Liver (tissue), 9 donors: ENCODE measurements around the gene GOLGA5. TPM values are rescaled to one million over a fixed set of nuclear protein-coding genes. Genes with fewer than 3 reads are reported as not detected.
"Not testable (repeated sequence)": the region's sequence is repeated elsewhere in the genome, so short reads cannot be mapped to it uniquely, and the experiment has no call there.

Source experiments
- DNase-seq: peaks from one replicate; pipeline ENCODE4 v3.0.0-alpha.2; 2017; ENCODE audit warnings: low spot score
- H3K27ac ChIP-seq, 2 donors: one replicate each; pipeline ENCODE4 v1.7.0; 2013; ENCODE audit warnings: inconsistent platforms in 2 of 2, low read length in 2 of 2, control low read depth in 1 of 2, low read depth in 1 of 2, mild to moderate bottlenecking in 1 of 2
- H3K27me3 ChIP-seq, 4 donors: one replicate each; pipeline versions ENCODE4 v1.6.1 to v1.7.0; 2013; ENCODE audit warnings: low read length in 3 of 4, inconsistent platforms in 1 of 4, mild to moderate bottlenecking in 1 of 4, moderate library complexity in 1 of 4; ENCODE audit not compliant: control insufficient read depth in 4 of 4, insufficient read depth in 4 of 4
- H3K36me3 ChIP-seq, 4 donors: one replicate each; pipeline versions ENCODE4 v1.6.1 to v1.7.0; 2013; ENCODE audit warnings: low read length in 3 of 4, mild to moderate bottlenecking in 3 of 4, low read depth in 1 of 4, moderate library complexity in 1 of 4; ENCODE audit not compliant: control insufficient read depth in 4 of 4, insufficient read depth in 3 of 4
- H3K4me1 ChIP-seq, 4 donors: one replicate each; pipeline versions ENCODE4 v1.6.1 to v1.7.0; 2013; ENCODE audit warnings: low read length in 3 of 4, mild to moderate bottlenecking in 3 of 4, moderate library complexity in 1 of 4; ENCODE audit not compliant: control insufficient read depth in 4 of 4, insufficient read depth in 4 of 4
- H3K4me3 ChIP-seq, 3 donors: one replicate each; pipeline versions ENCODE4 v1.6.1 to v1.7.0; 2013; ENCODE audit warnings: low read length in 3 of 3, control low read depth in 1 of 3, low read depth in 1 of 3, mild to moderate bottlenecking in 1 of 3
- H3K9ac ChIP-seq, 2 donors: one replicate each; pipeline ENCODE4 v1.7.0; 2013; ENCODE audit warnings: low read length in 2 of 2, mild to moderate bottlenecking in 2 of 2, moderate library complexity in 2 of 2, control low read depth in 1 of 2, low read depth in 1 of 2
- H3K9me3 ChIP-seq, 4 donors: one replicate each; pipeline versions ENCODE4 v1.6.1 to v1.7.0; 2013; ENCODE audit warnings: low read length in 3 of 4; ENCODE audit not compliant: control insufficient read depth in 4 of 4
- EGR1 ChIP-seq, 2 donors: IDR thresholded peaks; 2 replicates each; pipeline ENCODE4 v1.6.1; 2016 to 2018; ENCODE audit warnings: antibody characterized with exemption in 2 of 2, low read depth in 2 of 2
- GABPA ChIP-seq, 2 donors: IDR thresholded peaks in 1 of 2; conservative IDR thresholded peaks in 1 of 2; 2 replicates each; pipeline ENCODE4 v1.6.1; 2016; ENCODE audit warnings: antibody characterized with exemption in 2 of 2, mild to moderate bottlenecking in 1 of 2, moderate library complexity in 1 of 2
- HNF4A ChIP-seq, 2 donors: conservative IDR thresholded peaks; 2 replicates each; pipeline ENCODE4 v1.6.1; 2016; ENCODE audit warnings: antibody characterized with exemption in 2 of 2, mild to moderate bottlenecking in 2 of 2
- HNF4G ChIP-seq: IDR thresholded peaks from 2 replicates; pipeline ENCODE4 v1.6.1; 2016; ENCODE audit warnings: antibody characterized with exemption
- JUND ChIP-seq, 2 donors: IDR thresholded peaks; 2 replicates each; pipeline ENCODE4 v1.6.1; 2016; ENCODE audit warnings: antibody characterized with exemption in 2 of 2
- MAX ChIP-seq: IDR thresholded peaks from 2 replicates; pipeline ENCODE4 v1.6.1; 2016; ENCODE audit warnings: antibody characterized with exemption
- NR2F2 ChIP-seq: IDR thresholded peaks from 2 replicates; pipeline ENCODE4 v1.6.1; 2016; ENCODE audit warnings: antibody characterized with exemption
- RAD21 ChIP-seq, 2 donors: IDR thresholded peaks; 2 replicates each; pipeline ENCODE4 v1.6.1; 2016; ENCODE audit warnings: antibody characterized with exemption in 2 of 2, mild to moderate bottlenecking in 2 of 2
- REST ChIP-seq: IDR thresholded peaks from 2 replicates; pipeline ENCODE4 v1.6.1; 2016; ENCODE audit warnings: antibody characterized with exemption, mild to moderate bottlenecking
- RXRA ChIP-seq, 2 donors: IDR thresholded peaks; 2 replicates each; pipeline ENCODE4 v1.6.1; 2017 to 2018; ENCODE audit warnings: antibody characterized with exemption in 2 of 2, mild to moderate bottlenecking in 1 of 2
- TAF1 ChIP-seq: conservative IDR thresholded peaks from 2 replicates; pipeline ENCODE4 v1.6.1; 2016; ENCODE audit warnings: antibody characterized with exemption, mild to moderate bottlenecking
- YY1 ChIP-seq: IDR thresholded peaks from 2 replicates; pipeline ENCODE4 v1.6.1; 2016; ENCODE audit warnings: antibody characterized with exemption, mild to moderate bottlenecking
- ZBTB33 ChIP-seq: IDR thresholded peaks from 2 replicates; pipeline ENCODE4 v1.6.1; 2016; ENCODE audit warnings: antibody characterized with exemption
- WGBS: extraction: QIAGEN DNeasy Blood & Tissue Kit; methylation state at CpG from one replicate; pipeline ENCODE4 v1.1.7; 2013; 5-methylcytosine and 5-hydroxymethylcytosine counted together
- polyA plus RNA-seq, 2 donors: library from polyadenylated mRNA; stranded (reverse) in 1 of 2; unstranded in 1 of 2; fragments of 200-250 nt in 1 of 2; fragments of >200 nt in 1 of 2; fragmentation: Nextera tagmentation in 1 of 2; extraction: Ambion mirVana in 1 of 2; gene quantifications; one replicate each; pipeline versions ENCODE4 v1.2.1 to v1.2.3, GENCODE V29; 2013 to 2015
- total RNA-seq, 2 donors: library from RNA; depleted of rRNA; stranded (reverse); fragments of >200 nt; gene quantifications; one replicate each; pipeline ENCODE4 v1.2.3, GENCODE V29; 2014
- TF ChIP-seq, protein P1 (sequence below): IDR thresholded peaks from 2 replicates; pipeline ENCODE4 v1.6.1; 2016; ENCODE audit warnings: antibody characterized with exemption
- donor health status: healthy.
- donor health status: healthy.
- donor health status: healthy.
- donor health status: healthy.
- donor health status: healthy.

Gene GOLGA5
- total and polyA plus RNA-seq, 4 donors = 19.2 to 39.9 (median 28.2) TPM

GRCh38 chr14:92760524-92760805, 33.6 kb upstream of the GOLGA5 start:
- no peaks in the 10 kb centered on the region for H3K9me3 ChIP-seq
- no peak overlapping the region for H3K27ac ChIP-seq
- H3K27me3 ChIP-seq = no peaks in the 10 kb centered on the region
- 92% methylated on average over 7 of the region's 7 CpGs for WGBS
- DNase-seq = no peak
- H3K36me3 ChIP-seq = no peaks in the 10 kb centered on the region
- no peaks in the 10 kb centered on the region for H3K4me1 ChIP-seq
- no peak overlapping the region for H3K9ac ChIP-seq
- H3K4me3 ChIP-seq = no peak overlapping the region
- TF ChIP-seq YY1 (no peak), ZBTB33 (no peak), RAD21 (IDR thresholded peaks at IDR 0.05) (no peak), TAF1 (no peak), HNF4A (conservative IDR thresholded peaks at IDR 0.05) (no peak), HNF4G (no peak)

GRCh38 chr14:92763666-92764631, 30.2 kb upstream of the GOLGA5 start:
- not testable (repeated sequence) for H3K4me3 ChIP-seq, H3K9ac ChIP-seq, H3K27ac ChIP-seq, H3K36me3 ChIP-seq, H3K27me3 ChIP-seq, H3K4me1 ChIP-seq, DNase-seq, H3K9me3 ChIP-seq
- WGBS = 63% methylated on average over 4 of the region's 5 CpGs

- not testable (repeated sequence) for H3K4me1 ChIP-seq, H3K36me3 ChIP-seq, H3K9me3 ChIP-seq, H3K27me3 ChIP-seq, H3K9ac ChIP-seq, H3K27ac ChIP-seq, H3K4me3 ChIP-seq, DNase-seq
- WGBS = 56% methylated on average over 1 of the region's 1 CpG
Observed at GRCh38 chr14:92768236-92768635, 25.9 kb upstream of the GOLGA5 start.

GRCh38 chr14:92768795-92769194, 25.3 kb upstream of the GOLGA5 start:
- 96% methylated on average over 5 of the region's 5 CpGs for WGBS
- Histone ChIP-seq H3K27me3 (no peaks in the 10 kb centered on the region), H3K9ac (no peak overlapping the region), H3K4me1 (no peaks in the 10 kb centered on the region), H3K4me3 (no peak overlapping the region), H3K36me3 (no peaks in the 10 kb centered on the region), H3K27ac (no peak overlapping the region), H3K9me3 (no peaks in the 10 kb centered on the region)
- no peak for DNase-seq
- TF ChIP-seq ZBTB33 (no peak), TAF1 (no peak), HNF4A (conservative IDR thresholded peaks at IDR 0.05) (no peak), NR2F2 (no peak), MAX (no peak), HNF4G (no peak), REST (no peak), GABPA (IDR thresholded peaks at IDR 0.05 in 1 of 2, conservative IDR thresholded peaks at IDR 0.05 in 1 of 2) (no peak), EGR1 (IDR thresholded peaks at IDR 0.05; ENCODE audit: low read depth in 2 of 2) (no peak), YY1 (no peak), RXRA (IDR thresholded peaks at IDR 0.05) (no peak), JUND (IDR thresholded peaks at IDR 0.05) (no peak), RAD21 (IDR thresholded peaks at IDR 0.05) (no peak)
- TF ChIP-seq, protein P1, sequence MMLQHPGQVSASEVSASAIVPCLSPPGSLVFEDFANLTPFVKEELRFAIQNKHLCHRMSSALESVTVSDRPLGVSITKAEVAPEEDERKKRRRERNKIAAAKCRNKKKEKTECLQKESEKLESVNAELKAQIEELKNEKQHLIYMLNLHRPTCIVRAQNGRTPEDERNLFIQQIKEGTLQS = no peak
